HG03095 (cell line): Measurements from ENCODE around the gene GPR65.

Experiments
- ATAC-seq: cut with Tn5 transposase; IDR thresholded peaks from one replicate; pipeline ENCODE4 v1.9.1; 2021; ENCODE audit warnings: moderate library complexity; ENCODE audit not compliant: unreplicated experiment

Gene GPR65

GRCh38 chr14:88005050-88005481, at the start of gene GPR65:
Gene GPR65 (plus strand): TSS chr14:88005135. CDS start chr14:88010848, 5,713 bp downstream.
- peak; percentile 68 for ATAC-seq

GRCh38 chr14:87955501-87955900, 49.4 kb upstream of the GPR65 start:
- ATAC-seq: no peak

GRCh38 chr14:87960013-87960787, 44.7 kb upstream of the GPR65 start:
- ATAC-seq: no peak

- no peak for ATAC-seq
Measured at GRCh38 chr14:87961246-87961645, 43.7 kb upstream of the GPR65 start.

- no peak for ATAC-seq
Measured at GRCh38 chr14:87966816-87967215, 38.1 kb upstream of the GPR65 start.

- no peak for ATAC-seq
Measured at GRCh38 chr14:87967496-87967895, 37.4 kb upstream of the GPR65 start.

- peak; percentile 92 for ATAC-seq
Measured at GRCh38 chr14:87971010-87971409, 33.9 kb upstream of the GPR65 start.

GRCh38 chr14:87975636-87976035, 29.3 kb upstream of the GPR65 start:
- ATAC-seq: no peak

GRCh38 chr14:87979689-87980088, 25.2 kb upstream of the GPR65 start:
- ATAC-seq: no peak

- ATAC-seq: no peak
Measured at GRCh38 chr14:87989221-87989955, 15.5 kb upstream of the GPR65 start.

GRCh38 chr14:87989956-87990299, 15.0 kb upstream of the GPR65 start:
- no peak for ATAC-seq

- no peak for ATAC-seq
Measured at GRCh38 chr14:87990682-87991081, 14.3 kb upstream of the GPR65 start.

- ATAC-seq: no peak
Measured at GRCh38 chr14:87992346-87992717, 12.6 kb upstream of the GPR65 start.

GRCh38 chr14:87992718-87993628, 12.0 kb upstream of the GPR65 start, which contains the start of gene GALC:
Gene GALC (minus strand): TSS chr14:87993182. CDS start chr14:87993164, 18 bp downstream.
- peak; percentile 88 for ATAC-seq

- ATAC-seq: peak; percentile 30
Measured at GRCh38 chr14:87994974-87995373, 10.0 kb upstream of the GPR65 start.

GRCh38 chr14:87995500-87996290, 9.2 kb upstream of the GPR65 start:
- ATAC-seq: no peak

GRCh38 chr14:87996291-87996592, 8.7 kb upstream of the GPR65 start:
- ATAC-seq: no peak

- ATAC-seq: no peak
Measured at GRCh38 chr14:87998482-87998881, 6.5 kb upstream of the GPR65 start.

GRCh38 chr14:87999277-87999676, 5.7 kb upstream of the GPR65 start:
- no peak for ATAC-seq

GRCh38 chr14:88002421-88003075, 2.4 kb upstream of the GPR65 start:
- ATAC-seq: no peak
